GM15510 (cell line): ENCODE data around the gene CACNA2D4.

ENCODE experiments used
- POLR2A ChIP-seq: IDR thresholded peaks from 3 replicates; pipeline ENCODE4 v1.6.1; 2011; ENCODE audit warnings: borderline replicate concordance; ENCODE audit not compliant: insufficient read length; ENCODE audit errors: extremely low read depth

Gene CACNA2D4

GRCh38 chr12:1758887-1759286 lies 159.6 kb downstream of the CACNA2D4 start:
- TF ChIP-seq POLR2A = no peak

- no peak for TF ChIP-seq POLR2A
Observed at GRCh38 chr12:1758376-1758775, 160.1 kb downstream of the CACNA2D4 start.

- no peak for TF ChIP-seq POLR2A
Observed at GRCh38 chr12:1750300-1750699, 168.2 kb downstream of the CACNA2D4 start.

GRCh38 chr12:1749019-1749418 lies 169.4 kb downstream of the CACNA2D4 start:
- no peak for TF ChIP-seq POLR2A

GRCh38 chr12:1747609-1748008 lies 170.8 kb downstream of the CACNA2D4 start:
- no peak for TF ChIP-seq POLR2A

- no peak for TF ChIP-seq POLR2A
Observed at GRCh38 chr12:1744932-1745331, 173.5 kb downstream of the CACNA2D4 start.
